AG09309 (cell line): Measurements from ENCODE around the gene PARP14.

Source experiments
- DNase-seq: peaks from one replicate; pipeline ENCODE4 v3.0.0-alpha.2; 2010; ENCODE audit warnings: low read depth
- H3K4me3 ChIP-seq: 2 replicates; pipeline ENCODE4 v1.5.1; 2011; ENCODE audit warnings: mild to moderate bottlenecking, low read depth, low read length, moderate library complexity; ENCODE audit not compliant: control insufficient read depth
- CTCF ChIP-seq: IDR thresholded peaks from 2 replicates; pipeline ENCODE4 v1.5.1; 2011; ENCODE audit warnings: mild to moderate bottlenecking, low read depth, low read length, inconsistent platforms; ENCODE audit not compliant: insufficient read depth, control insufficient read depth; ENCODE audit errors: missing control alignments

The PARP14 gene

DNA sequence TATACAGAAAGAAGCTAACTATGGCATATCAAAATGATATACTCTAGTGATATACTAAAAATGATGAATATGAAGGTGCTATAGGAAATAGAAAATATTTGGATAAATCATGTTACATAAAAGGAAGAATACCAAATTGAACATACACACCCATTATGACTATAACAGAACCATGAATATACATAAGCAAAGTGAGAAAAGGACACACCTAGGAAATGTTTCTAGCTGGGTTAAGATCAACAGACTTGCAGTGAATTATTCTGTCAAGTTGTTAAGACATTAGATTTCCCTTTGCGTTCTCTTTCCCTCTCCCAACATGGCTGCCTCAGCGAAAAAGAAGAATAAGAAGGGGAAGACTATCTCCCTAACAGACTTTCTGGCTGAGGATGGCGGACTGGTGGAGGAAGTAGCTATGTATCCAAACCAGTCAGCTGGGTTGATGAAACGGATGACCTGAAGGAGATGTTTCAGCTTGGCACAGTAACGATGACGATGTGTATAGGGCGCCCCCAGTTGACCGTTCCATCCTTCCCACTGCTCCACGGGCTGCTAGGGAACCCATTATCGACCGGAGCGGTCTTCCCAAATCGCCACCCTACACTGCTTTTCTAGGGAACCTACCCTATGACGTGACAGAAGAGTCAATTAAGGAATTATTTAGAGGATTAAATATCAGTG, 20.2 kb upstream of the PARP14 start:
- H3K4me3 ChIP-seq: no peak overlapping the region
- DNase-seq: no peak
- no peak for TF ChIP-seq CTCF

DNA sequence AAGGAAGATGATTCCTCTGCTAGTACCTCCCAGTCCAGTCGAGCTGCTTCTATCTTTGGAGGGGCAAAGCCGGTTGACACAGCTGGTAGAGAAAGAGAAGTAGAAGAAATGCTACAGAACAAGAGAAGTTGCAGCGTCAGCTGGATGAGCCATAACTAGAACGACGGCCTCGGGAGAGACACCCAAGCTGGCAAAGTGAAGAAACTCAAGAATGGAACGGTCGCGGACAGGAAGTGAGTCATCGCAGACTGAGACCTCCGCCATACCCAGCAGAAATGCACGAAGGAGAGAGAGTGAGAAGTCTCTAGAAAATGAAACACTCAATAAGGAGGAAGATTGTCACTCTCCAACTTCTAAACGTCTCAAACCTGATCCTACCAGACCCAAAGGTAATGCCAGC, 19.0 kb upstream of the PARP14 start:
- no peak overlapping the region for H3K4me3 ChIP-seq
- no peak for TF ChIP-seq CTCF
- DNase-seq: no peak

- no peak for DNase-seq
- TF ChIP-seq CTCF: no peak
- H3K4me3 ChIP-seq: no peak overlapping the region
Measured at GRCh38 chr3:122662505-122662904, 18.1 kb upstream of the PARP14 start.

DNA sequence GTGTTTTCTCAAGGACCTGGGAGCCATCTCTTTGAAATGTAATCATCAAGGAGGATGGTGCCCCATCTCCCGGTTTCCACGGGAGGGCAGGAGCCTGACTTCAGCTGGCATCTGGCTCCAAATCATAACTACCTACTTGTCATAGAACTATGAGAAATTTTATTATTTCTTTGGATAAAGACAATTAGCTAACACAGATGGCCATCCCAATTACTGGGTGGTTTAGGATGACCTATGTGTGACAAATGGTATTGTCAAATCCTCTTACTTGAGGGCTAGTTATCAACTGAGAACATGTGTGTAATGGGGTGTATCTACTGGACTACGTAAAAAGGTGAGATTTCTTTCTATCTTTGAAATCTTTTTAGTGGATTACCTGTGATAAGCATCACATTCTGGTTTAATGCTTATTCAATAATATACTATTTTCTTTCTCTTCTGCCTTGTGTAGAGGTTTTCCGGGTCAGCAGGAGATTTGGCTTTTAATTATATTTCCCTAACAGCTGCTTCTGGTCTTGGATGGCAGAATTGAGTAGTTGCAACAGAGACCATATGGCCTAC, 15.3 kb upstream of the PARP14 start:
- DNase-seq: no peak
- no peak overlapping the region for H3K4me3 ChIP-seq
- TF ChIP-seq CTCF: no peak

GRCh38 chr3:122665881-122666280, 14.8 kb upstream of the PARP14 start:
- no peak overlapping the region for H3K4me3 ChIP-seq
- no peak for TF ChIP-seq CTCF
- DNase-seq: no peak

DNA sequence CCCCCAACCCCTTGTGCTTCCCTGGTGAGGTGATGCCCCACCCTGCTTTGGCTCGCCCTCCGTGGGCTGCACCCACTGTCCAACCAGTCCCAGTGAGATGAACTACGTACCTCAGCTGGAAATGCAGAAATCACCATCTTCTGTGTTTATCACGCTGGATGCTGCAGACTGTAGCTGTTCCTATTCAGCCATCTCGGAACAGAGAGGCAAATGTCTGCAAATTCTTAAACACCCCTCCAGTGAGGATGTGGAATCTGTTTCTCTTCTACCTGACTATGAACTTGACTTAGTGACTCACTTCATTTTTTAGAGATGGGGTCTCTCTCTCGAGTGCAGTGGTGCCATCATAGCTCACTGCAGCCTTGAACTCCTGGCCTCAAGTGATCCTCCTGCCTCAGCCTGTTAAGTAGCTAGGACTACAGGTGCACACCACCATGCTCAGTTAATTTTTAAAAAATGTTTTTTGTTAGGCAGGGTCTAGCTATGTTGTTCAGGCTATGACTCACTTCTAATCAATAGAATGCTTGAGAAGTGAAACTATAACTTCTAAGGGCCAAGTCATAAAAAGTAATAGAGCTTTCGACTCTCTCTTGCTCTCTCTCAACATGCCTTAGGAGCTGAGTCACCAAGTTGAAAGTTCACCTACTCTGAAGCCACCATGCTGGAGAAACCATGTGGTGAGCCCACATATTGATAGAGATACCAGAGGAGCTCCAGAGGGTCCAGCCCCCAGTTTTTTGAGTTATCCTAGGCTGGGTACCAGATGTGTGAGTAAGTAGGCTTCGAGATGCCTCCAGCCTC, 11.5 kb upstream of the PARP14 start:
- peak; percentile 50 for DNase-seq
- no peak for TF ChIP-seq CTCF
- no peak overlapping the region for H3K4me3 ChIP-seq
